Effector memory CD4-positive, alpha-beta T cell (primary cell): ENCODE measurements around the gene HP.

Experiments
- DNase-seq, 3 donors: peaks; one replicate each; pipeline ENCODE4 v3.0.0-alpha.2; 2020
- H3K27ac ChIP-seq: 2 replicates; pipeline ENCODE4 v1.7.0; 2013; ENCODE audit warnings: mild to moderate bottlenecking, low read length, moderate library complexity; ENCODE audit not compliant: insufficient read depth, poor library complexity, severe bottlenecking
- H3K27me3 ChIP-seq: replicated peaks from 2 replicates; pipeline ENCODE4 v1.7.0; 2013; ENCODE audit warnings: mild to moderate bottlenecking, low read length; ENCODE audit not compliant: insufficient read depth, control insufficient read depth, poor library complexity, severe bottlenecking
- H3K36me3 ChIP-seq: 2 replicates; pipeline ENCODE4 v1.7.0; 2013; ENCODE audit warnings: mild to moderate bottlenecking, low read length, moderate library complexity; ENCODE audit not compliant: control insufficient read depth, insufficient read depth
- H3K4me1 ChIP-seq: 2 replicates; pipeline ENCODE4 v1.7.0; 2013; ENCODE audit warnings: low read length, mild to moderate bottlenecking; ENCODE audit not compliant: control insufficient read depth, insufficient read depth, poor library complexity, severe bottlenecking
- H3K4me3 ChIP-seq: 2 replicates; pipeline ENCODE4 v1.7.0; 2013; ENCODE audit warnings: low read length, low read depth, mild to moderate bottlenecking; ENCODE audit not compliant: insufficient read depth, poor library complexity, severe bottlenecking
- H3K9me3 ChIP-seq: 2 replicates; pipeline ENCODE4 v1.7.0; 2013; ENCODE audit warnings: mild to moderate bottlenecking, low read length, moderate library complexity; ENCODE audit not compliant: control insufficient read depth

Gene HP

GRCh38 chr16:72083778-72084404 is 29.6 kb downstream of the HP start:
- Histone ChIP-seq H3K9me3 (peaks cover 6% of the 10 kb centered on the region), H3K27ac (no peak overlapping the region), H3K27me3 (no peaks in the 10 kb centered on the region), H3K4me1 (no peaks in the 10 kb centered on the region), H3K36me3 (peaks cover 34% of the 10 kb centered on the region), H3K4me3 (no peak overlapping the region)
- no peak for DNase-seq

DNA sequence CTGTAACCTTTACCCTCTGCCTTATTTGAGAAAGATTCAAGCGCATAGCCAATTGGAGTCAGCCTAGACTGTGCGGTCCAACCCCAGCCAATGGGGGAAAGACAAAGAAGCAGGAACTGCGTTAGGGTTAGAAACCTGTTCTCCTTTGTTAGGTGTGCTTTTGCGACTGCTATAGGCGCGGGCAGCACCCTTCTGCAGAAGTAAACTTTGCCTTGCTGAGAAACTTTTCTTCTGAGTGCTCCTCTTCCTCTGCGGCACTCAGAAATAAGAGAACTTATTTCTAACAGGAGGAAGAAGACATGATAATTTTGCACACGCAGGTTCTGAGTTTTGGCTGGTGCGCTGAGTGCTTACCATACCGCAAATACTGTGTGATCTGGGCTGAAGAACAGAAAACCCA is 30.1 kb downstream of the HP start:
- no peaks in the 10 kb centered on the region for H3K4me1 ChIP-seq
- H3K4me3 ChIP-seq, result no peak overlapping the region
- DNase-seq, result no peak
- no peak overlapping the region for H3K27ac ChIP-seq
- no peaks in the 10 kb centered on the region for H3K27me3 ChIP-seq
- peaks cover 39% of the 10 kb centered on the region for H3K36me3 ChIP-seq
- peaks cover 6% of the 10 kb centered on the region for H3K9me3 ChIP-seq

DNA sequence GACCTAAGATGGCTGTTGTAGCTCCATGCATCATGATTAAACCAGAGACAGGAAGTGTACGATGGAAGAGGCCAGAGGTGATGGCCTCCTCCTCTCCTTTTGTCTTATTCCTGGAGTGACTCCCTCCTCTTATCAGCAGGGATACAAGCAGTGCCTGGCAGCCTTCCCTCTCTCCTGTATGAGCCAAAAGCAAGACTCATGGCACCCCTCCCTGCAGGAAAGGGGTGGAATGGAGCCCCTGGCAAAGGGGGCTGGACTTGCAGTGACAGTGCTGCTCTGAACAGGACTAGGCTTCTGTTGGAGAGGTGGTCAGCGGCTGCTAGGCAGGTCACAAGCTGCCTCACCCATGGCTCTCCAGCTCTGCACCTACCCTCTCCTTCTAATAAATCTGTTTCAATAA is 30.7 kb downstream of the HP start:
- DNase-seq, result no peak
- H3K27ac ChIP-seq, result no peak overlapping the region
- no peaks in the 10 kb centered on the region for H3K4me1 ChIP-seq
- no peaks in the 10 kb centered on the region for H3K27me3 ChIP-seq
- peaks cover 6% of the 10 kb centered on the region for H3K9me3 ChIP-seq
- no peak overlapping the region for H3K4me3 ChIP-seq
- H3K36me3 ChIP-seq, result peaks cover 45% of the 10 kb centered on the region

DNA sequence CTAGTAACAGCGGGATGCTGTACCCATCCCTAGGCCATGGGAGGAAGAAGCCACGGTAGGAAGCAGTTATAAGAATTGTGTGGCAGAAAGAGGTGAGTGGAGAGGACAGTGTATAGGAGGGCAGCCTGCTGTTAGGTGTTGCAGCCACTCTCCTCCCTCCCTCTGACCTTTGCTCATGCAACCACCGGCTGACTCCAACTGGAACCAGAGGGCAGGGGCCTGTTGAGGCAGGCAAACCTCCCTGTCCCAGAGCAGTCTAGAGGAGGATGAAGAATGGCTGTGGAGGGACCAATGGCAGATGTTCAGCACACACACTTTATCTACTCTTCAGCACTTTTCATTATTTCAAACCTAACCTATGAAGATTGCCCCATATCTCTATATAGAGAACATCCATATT is 36.9 kb downstream of the HP start:
- Histone ChIP-seq H3K4me3 (no peak overlapping the region), H3K9me3 (no peaks in the 10 kb centered on the region), H3K27ac (no peak overlapping the region), H3K4me1 (peaks cover 16% of the 10 kb centered on the region), H3K36me3 (peaks cover 33% of the 10 kb centered on the region), H3K27me3 (no peaks in the 10 kb centered on the region)
- no peak for DNase-seq

- Histone ChIP-seq H3K4me1 (peaks cover 16% of the 10 kb centered on the region), H3K9me3 (no peaks in the 10 kb centered on the region), H3K36me3 (peaks cover 43% of the 10 kb centered on the region), H3K27me3 (no peaks in the 10 kb centered on the region), H3K27ac (peak overlapping the region; percentile 94), H3K4me3 (peak overlapping the region; percentile 76)
- no peak for DNase-seq
These were observed 38.6 kb downstream of the HP start for GRCh38 chr16:72092832-72093447.

DNA sequence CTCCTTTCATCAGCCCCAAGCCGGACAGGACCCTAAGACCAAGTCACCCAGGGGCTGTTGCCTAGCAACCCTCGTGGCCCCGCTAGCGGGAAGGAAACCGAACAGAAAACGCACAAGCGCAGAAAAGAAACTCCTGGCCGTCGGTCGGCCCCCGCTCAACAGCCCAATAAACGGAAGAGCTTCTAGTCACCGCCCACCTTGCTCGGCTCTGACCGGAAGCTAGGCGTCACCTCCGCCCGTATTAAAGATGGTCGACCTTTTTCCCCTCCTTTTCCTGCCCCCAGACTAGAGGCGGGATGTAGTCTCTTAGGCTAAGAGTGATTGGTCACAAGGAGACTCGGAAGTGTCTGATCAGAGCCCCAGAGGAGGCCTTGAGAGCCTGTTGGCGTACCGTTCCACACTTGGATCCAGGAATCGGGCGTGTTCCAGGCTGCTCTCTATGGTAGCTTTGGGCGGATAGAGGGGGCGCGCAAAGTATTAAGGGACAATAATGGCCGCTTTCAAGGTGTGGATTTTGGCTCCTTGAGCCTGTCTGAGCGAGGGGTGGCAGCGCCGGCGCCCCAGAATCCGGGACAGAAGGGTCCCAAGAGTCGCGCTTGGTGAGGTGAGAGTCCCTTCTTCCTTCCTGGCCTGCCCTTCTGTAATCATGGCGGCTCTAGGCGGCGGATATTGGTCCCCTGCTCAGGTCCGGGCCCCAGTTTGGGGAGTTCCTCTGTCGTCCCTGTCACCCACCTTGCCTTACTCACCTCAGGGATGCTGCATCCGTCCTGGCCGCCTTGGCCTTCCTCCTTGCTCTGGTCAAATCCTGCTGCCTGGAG is 39.4 kb downstream of the HP start, which contains the start of the genes DHX38 and TXNL4B:
Gene DHX38 (plus strand): TSS at position 400 of the 818 bp plus-strand sequence. CDS start 2,311 bp downstream, outside the sequence.
Gene TXNL4B (minus strand): TSS at position 173 of the 818 bp plus-strand sequence. CDS start 2,871 bp downstream, outside the sequence.
- H3K27me3 ChIP-seq, result no peaks in the 10 kb centered on the region
- DNase-seq, result peak; percentile 81 to 89 (median 88)
- H3K36me3 ChIP-seq, result peaks cover 40% of the 10 kb centered on the region

DNA sequence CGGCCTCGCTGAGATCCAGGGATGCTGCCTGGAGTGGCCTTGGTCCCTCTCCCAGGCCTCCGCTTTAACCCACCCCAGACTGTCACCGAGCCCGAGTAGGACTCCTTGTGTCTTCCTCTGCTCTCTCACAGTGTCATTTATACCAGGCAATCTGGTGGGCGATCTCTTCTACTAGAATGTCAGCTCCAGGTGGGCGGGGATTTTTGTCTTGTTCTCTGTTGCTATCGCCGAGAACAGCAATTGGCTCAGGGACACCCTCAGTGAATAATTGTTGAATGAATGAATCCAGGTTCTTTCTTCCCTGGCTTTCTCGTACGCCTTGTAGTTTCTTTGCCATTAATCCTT is 39.9 kb downstream of the HP start:
- Histone ChIP-seq H3K36me3 (peaks cover 41% of the 10 kb centered on the region), H3K4me3 (peak overlapping the region; percentile 76), H3K4me1 (peaks cover 16% of the 10 kb centered on the region), H3K9me3 (no peaks in the 10 kb centered on the region), H3K27me3 (no peaks in the 10 kb centered on the region), H3K27ac (peak overlapping the region; percentile 94)
- no peak for DNase-seq

More for the DNA sequence above, 39.4 kb downstream of the HP start, which contains the start of the genes DHX38 and TXNL4B:
- Histone ChIP-seq H3K9me3 (no peaks in the 10 kb centered on the region), H3K4me3 (peak within 1 kb of the TSS; percentile 76), H3K4me1 (peaks cover 16% of the 10 kb centered on the region), H3K27ac (peak within 1 kb of the TSS; percentile 94)

- H3K4me1 ChIP-seq, result peaks cover 10% of the 10 kb centered on the region
- no peaks in the 10 kb centered on the region for H3K9me3 ChIP-seq
- no peak for DNase-seq
- peaks cover 77% of the 10 kb centered on the region for H3K36me3 ChIP-seq
- no peak overlapping the region for H3K27ac ChIP-seq
- H3K4me3 ChIP-seq, result no peak overlapping the region
- H3K27me3 ChIP-seq, result no peaks in the 10 kb centered on the region
These were observed 44.6 kb downstream of the HP start for GRCh38 chr16:72098936-72099335.

DNA sequence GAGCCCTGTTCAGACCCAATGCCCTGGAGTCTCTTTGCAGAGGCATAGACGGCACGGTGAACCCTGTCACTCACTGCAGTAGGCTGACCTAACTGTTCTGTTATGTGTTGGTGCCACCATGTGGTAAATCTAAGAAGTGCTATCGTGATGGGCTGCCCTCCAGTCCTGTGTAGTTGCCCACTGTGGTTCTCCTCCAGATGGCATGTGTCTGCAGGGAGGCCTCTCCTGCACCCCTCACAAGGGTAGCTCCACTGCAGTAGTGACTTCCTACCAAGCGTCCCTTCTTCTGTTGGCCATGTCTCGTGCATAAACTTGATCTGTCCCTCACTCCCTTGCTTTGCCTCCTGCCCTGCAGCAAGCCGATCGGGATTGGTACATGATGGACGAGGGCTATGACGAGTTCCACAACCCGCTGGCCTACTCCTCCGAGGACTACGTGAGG is 45.1 kb downstream of the HP start:
- Histone ChIP-seq H3K27ac (no peak overlapping the region), H3K27me3 (no peaks in the 10 kb centered on the region), H3K9me3 (no peaks in the 10 kb centered on the region), H3K36me3 (peaks cover 82% of the 10 kb centered on the region), H3K4me3 (no peak overlapping the region), H3K4me1 (peaks cover 6% of the 10 kb centered on the region)
- peak in 1 of 3 donors; percentile 18 for DNase-seq

GRCh38 chr16:72101195-72101594 is 46.9 kb downstream of the HP start:
- H3K27me3 ChIP-seq, result no peaks in the 10 kb centered on the region
- H3K27ac ChIP-seq, result no peak overlapping the region
- peaks cover 96% of the 10 kb centered on the region for H3K36me3 ChIP-seq
- H3K4me3 ChIP-seq, result no peak overlapping the region
- H3K9me3 ChIP-seq, result no peaks in the 10 kb centered on the region
- no peak for DNase-seq
- H3K4me1 ChIP-seq, result no peaks in the 10 kb centered on the region
